D341Med (cell line): ENCODE results near the gene DHFR2.
"Not testable (repeated sequence)": the region's sequence is repeated elsewhere in the genome, so short reads cannot be mapped to it uniquely, and the experiment has no call there.

Source experiments
- DNase-seq: peaks from one replicate; pipeline ENCODE4 v3.0.0; 2012; ENCODE audit warnings: low spot score

DHFR2 gene

DNA sequence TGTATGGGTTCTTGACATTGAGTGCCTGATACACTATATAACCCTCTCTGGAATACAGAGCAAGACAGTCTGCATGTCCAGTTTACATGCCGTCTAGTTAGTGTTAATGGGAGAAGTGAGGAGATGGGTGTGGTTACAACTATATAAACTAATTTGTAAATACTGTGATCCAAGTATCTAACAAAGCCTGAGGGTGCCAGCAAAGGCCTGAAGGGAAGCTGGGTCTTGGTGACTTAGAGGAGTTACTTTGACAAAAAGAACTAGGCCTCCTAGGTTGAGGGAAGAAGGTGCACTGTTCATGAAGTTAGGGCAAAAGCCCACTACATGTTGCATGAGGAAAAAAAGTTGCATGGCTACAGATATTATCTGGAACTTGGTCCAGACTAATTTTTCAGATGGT is 2.4 kb upstream of the DHFR2 start:
- DNase-seq: no peak

GRCh38 chr3:94064243-94064860 is 1.6 kb upstream of the DHFR2 start:
- no peak for DNase-seq

DNA sequence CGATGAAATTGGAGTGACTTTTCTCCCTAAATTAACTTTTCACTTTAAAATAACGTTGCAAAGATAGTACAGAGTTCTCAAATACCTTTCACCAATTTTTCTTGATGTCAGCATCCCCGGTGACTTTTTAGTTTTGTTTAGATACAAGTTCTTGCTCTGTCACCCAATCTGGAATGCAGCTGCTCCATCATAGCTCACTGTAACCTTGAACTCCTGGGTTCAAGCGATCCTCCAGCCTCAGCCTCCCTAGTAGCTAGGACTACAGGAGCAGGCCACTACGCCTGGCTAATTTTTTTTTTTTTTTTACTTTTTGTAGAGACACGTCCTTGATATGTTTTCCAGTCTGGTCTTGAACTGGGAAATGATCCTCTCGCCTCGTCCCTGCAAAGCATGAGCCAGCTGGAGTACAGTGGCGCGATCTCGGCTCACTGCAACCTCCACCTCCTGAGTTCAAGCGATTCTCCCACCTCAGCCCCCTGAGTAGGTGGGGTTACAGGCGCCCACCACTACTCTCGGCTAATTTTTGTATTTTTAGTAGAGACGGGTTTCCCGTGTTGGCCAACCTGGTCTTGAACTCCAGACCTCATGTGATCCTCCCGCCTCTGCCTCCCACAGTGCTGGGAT is 892 bp upstream of the DHFR2 start:
- DNase-seq: no peak

DNA sequence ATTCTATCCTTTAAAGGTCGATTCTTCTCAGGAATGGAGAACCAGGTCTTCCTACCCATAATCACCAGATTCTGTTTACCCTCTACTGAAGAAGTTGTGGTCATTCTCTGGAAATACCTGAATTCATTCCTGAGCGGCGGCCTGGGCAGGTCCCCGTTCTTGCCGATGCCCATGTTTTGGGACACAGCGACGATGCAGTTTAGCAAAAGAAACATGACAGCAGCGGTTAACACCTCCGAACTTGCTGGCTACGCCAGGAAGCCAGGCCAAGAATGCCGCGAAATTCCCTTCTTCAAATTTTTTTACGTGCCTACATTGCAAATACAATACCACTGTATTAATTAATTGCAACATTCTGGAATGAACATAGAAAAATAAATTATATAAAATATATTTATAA is 1.4 kb downstream of the DHFR2 start:
- DNase-seq: no peak

- no peak for DNase-seq
These were observed 12.2 kb downstream of the DHFR2 start for GRCh38 chr3:94050546-94050945.

- DNase-seq: no peak
These were observed 13.4 kb downstream of the DHFR2 start for GRCh38 chr3:94049267-94049666.

GRCh38 chr3:94046533-94046932 is 16.2 kb downstream of the DHFR2 start:
- DNase-seq: no peak

DNA sequence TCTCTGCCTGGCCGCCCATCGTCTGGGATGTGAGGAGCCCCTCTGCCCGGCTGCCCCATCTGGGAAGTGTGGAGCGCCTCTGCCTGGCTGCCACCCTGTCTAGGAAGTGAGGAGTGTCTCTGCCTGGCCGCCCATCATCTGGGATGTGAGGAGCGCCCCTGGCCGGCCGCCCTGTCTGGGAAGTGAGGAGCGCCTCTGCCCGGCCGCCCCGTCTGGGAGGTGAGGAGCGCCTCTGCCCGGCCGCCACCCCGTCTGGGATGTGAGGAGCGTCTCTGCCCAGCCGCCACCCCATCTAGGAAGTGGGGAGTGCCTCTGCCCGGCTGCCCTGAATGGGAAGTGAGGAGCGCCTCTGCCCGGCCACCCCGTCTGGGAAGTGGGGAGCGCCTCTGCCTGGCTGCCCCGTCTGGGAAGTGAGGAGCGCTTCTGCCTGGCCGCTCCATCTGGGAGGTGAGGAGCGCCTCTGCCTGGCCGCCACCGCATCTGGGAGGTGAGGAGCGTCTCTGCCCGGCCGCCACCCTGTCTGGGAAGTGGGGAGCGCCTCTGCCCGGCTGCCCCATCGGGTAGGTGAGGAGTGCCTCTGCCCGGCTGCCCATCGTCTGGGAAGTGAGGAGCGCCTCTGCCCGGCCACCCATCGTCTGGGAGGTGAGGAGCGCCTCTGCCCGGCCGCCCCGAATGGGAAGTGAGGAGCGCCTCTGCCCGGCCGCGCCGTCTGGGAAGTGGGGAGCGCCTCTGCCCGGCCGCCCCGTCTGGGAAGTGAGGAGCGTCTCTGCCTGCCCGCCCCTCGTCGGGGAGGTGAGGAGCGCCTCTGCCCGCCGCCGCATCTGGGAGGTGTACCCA is 18.4 kb downstream of the DHFR2 start:
- not testable (repeated sequence) for DNase-seq

GRCh38 chr3:94043285-94043684 is 19.4 kb downstream of the DHFR2 start:
- DNase-seq: no peak

DNA sequence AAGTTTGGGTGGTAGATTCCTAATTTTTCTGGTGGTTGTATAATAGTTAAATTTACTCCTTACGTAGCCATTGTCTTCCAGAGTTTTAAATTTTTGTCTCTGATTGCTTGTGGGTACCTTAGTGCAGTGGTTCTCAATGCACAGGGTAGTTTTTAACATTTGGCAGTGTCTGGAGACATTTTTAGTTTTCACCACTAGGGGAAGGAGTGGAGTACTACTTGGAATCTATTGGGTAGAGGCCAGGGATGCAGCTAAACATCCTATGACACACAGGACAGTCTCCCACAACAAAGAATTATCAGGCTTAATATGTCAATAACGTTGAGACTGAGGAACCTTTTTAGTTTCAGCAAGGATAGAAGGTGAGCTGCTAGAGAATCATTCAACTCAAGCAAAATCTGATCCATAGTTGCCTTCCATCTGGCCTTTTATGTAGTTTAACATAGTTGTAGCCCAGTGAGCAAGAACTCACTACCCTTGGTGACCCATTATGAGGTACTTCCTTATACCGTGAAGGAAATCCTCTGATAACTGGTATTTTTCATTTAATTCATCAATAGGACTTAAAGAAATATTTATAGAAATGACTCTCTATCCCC is 25.7 kb downstream of the DHFR2 start:
- peak; percentile 37 for DNase-seq

DNA sequence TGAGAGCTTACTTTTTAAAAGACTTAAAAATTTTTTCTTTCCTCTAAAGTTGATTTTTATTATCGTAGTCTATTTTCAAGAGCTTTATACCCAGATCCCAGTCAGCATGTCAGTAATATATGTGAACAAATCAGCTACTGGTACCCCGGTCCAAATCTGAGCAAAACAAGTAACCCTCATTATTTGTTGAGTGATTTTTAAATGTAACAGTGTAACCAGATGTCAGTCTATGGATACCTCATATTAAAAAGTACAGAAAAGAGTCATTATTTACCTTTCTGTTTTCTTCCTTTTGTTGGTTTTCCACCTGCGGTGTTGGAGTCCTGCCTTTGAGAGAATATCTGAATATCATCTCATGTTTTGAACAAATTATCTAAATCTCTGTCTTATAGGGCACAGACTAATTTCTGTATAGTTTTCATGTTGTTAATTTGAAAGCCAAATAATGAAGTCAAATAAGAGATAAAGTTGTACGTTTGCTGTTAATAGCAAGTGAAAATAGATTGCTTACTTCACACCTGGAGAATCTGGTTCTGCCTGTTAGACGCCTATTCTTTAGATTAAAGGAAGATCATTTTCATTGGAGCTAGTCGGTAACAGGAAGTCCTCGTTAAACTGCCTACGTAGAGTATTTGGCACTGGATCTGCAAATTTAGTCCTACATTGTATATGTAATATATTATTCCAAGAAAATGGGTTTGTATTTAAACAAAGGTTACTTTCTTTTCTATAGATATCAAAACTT is 34.5 kb downstream of the DHFR2 start, which contains the start of gene STX19:
Gene STX19 (minus strand): TSS at position 505 of the 745 bp plus-strand sequence. CDS start 13,328 bp downstream, outside the sequence.
- no peak for DNase-seq

DNA sequence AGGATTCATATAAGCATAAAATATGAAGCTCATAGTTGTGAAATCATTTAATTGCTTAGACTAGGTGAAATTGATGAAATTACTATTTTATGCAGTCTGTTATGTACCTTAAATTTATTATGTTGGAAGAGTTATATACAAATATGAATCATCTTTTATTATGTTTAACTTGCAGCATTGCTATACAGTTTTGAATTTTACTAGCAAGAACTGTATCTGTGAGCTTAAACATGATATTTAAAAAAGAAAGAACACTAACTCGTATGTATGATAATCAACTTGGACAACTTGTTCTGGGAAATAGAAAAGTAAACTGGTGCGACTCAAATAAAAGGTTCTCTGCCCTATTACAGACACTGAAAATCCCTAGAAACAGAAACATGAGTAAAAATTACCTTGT is 36.1 kb downstream of the DHFR2 start:
- no peak for DNase-seq

GRCh38 chr3:94024385-94024784 is 38.3 kb downstream of the DHFR2 start:
- no peak for DNase-seq

DNA sequence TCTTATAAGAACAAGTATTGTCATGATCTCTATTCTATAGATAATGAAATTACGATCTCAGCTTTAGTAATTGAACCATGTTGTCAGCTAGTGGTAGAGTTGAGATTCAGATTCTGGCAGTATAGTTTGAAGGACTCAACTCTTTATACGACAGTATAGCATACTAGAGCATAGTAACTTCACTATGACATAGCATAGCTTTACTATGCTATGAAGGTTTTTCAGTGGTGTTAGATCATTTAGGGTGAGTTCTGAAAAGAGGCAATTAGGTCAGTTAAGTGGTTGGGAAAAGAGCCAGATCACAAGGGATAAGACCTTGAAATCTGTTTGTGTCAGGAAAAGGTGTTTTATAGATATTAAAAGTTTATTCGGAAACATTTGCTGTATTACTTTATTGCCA is 42.4 kb downstream of the DHFR2 start:
- no peak for DNase-seq

GRCh38 chr3:94019659-94020058 is 43.1 kb downstream of the DHFR2 start:
- DNase-seq: no peak

- no peak for DNase-seq
These were observed 47.7 kb downstream of the DHFR2 start for GRCh38 chr3:94015025-94015424.

GRCh38 chr3:94012185-94012584 is 50.5 kb downstream of the DHFR2 start:
- DNase-seq: no peak

- DNase-seq: no peak
These were observed 51.4 kb downstream of the DHFR2 start for GRCh38 chr3:94011233-94011711.

GRCh38 chr3:94009608-94010007 is 53.1 kb downstream of the DHFR2 start:
- DNase-seq: no peak

GRCh38 chr3:94008253-94008652 is 54.5 kb downstream of the DHFR2 start:
- DNase-seq: no peak
